ENCODE measurements around the gene ZC3H6.

DNA sequence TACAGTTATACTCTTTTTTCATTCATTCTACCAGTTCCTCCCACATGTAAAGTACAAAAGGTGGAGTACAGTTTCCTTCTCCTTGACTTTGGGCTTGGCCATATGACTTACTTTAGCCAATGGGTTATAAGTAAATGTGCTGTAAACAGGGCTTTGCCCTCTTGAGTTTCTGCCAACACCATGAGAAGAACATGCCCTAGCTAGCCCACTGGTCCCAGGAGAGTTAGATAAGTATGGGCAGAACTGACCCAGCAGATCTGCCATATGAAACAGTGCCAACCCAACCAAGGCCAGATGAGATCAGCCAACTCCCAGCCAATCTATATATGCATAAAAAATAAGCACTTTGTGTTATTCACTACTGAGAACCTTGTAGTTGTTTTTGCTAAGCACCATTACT, 46.0 kb upstream of the ZC3H6 start:
- TF ChIP-seq MAZ (IDR thresholded peaks at IDR 0.05; ENCODE audit: borderline replicate concordance, low read depth, low read length), result no peak
- TF ChIP-seq, protein P1, sequence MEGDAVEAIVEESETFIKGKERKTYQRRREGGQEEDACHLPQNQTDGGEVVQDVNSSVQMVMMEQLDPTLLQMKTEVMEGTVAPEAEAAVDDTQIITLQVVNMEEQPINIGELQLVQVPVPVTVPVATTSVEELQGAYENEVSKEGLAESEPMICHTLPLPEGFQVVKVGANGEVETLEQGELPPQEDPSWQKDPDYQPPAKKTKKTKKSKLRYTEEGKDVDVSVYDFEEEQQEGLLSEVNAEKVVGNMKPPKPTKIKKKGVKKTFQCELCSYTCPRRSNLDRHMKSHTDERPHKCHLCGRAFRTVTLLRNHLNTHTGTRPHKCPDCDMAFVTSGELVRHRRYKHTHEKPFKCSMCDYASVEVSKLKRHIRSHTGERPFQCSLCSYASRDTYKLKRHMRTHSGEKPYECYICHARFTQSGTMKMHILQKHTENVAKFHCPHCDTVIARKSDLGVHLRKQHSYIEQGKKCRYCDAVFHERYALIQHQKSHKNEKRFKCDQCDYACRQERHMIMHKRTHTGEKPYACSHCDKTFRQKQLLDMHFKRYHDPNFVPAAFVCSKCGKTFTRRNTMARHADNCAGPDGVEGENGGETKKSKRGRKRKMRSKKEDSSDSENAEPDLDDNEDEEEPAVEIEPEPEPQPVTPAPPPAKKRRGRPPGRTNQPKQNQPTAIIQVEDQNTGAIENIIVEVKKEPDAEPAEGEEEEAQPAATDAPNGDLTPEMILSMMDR (conservative IDR thresholded peaks at IDR 0.05; ENCODE audit: low read depth, low read length), result no peak
- TF ChIP-seq MAFK (IDR thresholded peaks at IDR 0.05; ENCODE audit: low read depth, low read length), result no peak
- TF ChIP-seq, protein P2, sequence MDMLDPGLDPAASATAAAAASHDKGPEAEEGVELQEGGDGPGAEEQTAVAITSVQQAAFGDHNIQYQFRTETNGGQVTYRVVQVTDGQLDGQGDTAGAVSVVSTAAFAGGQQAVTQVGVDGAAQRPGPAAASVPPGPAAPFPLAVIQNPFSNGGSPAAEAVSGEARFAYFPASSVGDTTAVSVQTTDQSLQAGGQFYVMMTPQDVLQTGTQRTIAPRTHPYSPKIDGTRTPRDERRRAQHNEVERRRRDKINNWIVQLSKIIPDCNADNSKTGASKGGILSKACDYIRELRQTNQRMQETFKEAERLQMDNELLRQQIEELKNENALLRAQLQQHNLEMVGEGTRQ (IDR thresholded peaks at IDR 0.05; ENCODE audit: low read depth, low read length), result no peak
- no peak for TF ChIP-seq POLR2A (IDR thresholded peaks at IDR 0.05; ENCODE audit: low read depth, low read length)
- TF ChIP-seq SMC3 (IDR thresholded peaks at IDR 0.05; ENCODE audit: low read depth, low read length), result no peak
- TF ChIP-seq BHLHE40 (IDR thresholded peaks at IDR 0.05; ENCODE audit: low read depth, low read length), result no peak
- no peak for TF ChIP-seq CEBPB (IDR thresholded peaks at IDR 0.05; ENCODE audit: low read depth, low read length)
- no peak for TF ChIP-seq RAD21 (IDR thresholded peaks at IDR 0.05; ENCODE audit: low read length)
- TF ChIP-seq RCOR1 (IDR thresholded peaks at IDR 0.05; ENCODE audit: insufficient replicate concordance, low read length), result no peak
- TF ChIP-seq, protein P3, sequence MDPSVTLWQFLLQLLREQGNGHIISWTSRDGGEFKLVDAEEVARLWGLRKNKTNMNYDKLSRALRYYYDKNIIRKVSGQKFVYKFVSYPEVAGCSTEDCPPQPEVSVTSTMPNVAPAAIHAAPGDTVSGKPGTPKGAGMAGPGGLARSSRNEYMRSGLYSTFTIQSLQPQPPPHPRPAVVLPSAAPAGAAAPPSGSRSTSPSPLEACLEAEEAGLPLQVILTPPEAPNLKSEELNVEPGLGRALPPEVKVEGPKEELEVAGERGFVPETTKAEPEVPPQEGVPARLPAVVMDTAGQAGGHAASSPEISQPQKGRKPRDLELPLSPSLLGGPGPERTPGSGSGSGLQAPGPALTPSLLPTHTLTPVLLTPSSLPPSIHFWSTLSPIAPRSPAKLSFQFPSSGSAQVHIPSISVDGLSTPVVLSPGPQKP (IDR thresholded peaks at IDR 0.05; ENCODE audit: borderline replicate concordance, low read depth, low read length), result no peak
- TF ChIP-seq RFX5 (IDR thresholded peaks at IDR 0.05; ENCODE audit: low read depth, low read length), result no peak
- TF ChIP-seq CHD1 (IDR thresholded peaks at IDR 0.05; ENCODE audit: low read depth, low read length), result no peak
- TF ChIP-seq MXI1 (IDR thresholded peaks at IDR 0.05; ENCODE audit: borderline replicate concordance, low read depth, low read length), result no peak

Data from IMR-90 (cell line).